IMR-90 (cell line): Measurements from ENCODE around the gene SHB. TPM values are rescaled to one million over a fixed set of nuclear protein-coding genes. Genes with fewer than 3 reads are reported as not detected.
A peak's percentile ranks its signal among the peaks of the same experiment; 100 is the strongest.

Experiments used
- ATAC-seq: fragments of 200-7000 bp; cut with Tn5 transposase; 2 replicates; pipeline ENCODE4 v1.9.1; 2020; ENCODE audit warnings: low read depth, mild to moderate bottlenecking, moderate library complexity
- BruUV-seq: library from RNA; stranded (reverse); fragments of 400-500 nt; replicated peaks from 2 replicates; lab custom pipeline; 2021; lab: Mats Ljungman, UMichigan
- CTCF ChIA-PET: fragments of 300-600 bp; formaldehyde crosslinking; extraction: SDS; loops from one replicate; lab custom pipeline; 2021; ENCODE audit warnings: antibody characterized with exemption; lab: Yijun Ruan, JAX
- POLR2A ChIA-PET: fragments of 300-600 bp; sonication (Branson Sonifier 250); formaldehyde crosslinking; loops from one replicate; lab custom pipeline; 2022; ENCODE audit warnings: antibody characterized with exemption; ENCODE audit not compliant: unreplicated experiment; lab: Charles Lee
- DNase-seq: peaks from one replicate; pipeline ENCODE4 v3.0.0; 2013
- H2AFZ ChIP-seq: replicated peaks from 2 replicates; pipeline ENCODE3; 2013; ENCODE audit warnings: low read length, mild to moderate bottlenecking; ENCODE audit not compliant: poor library complexity
- H2AK5ac ChIP-seq: 2 replicates; pipeline ENCODE4 v1.6.1; 2013; ENCODE audit warnings: low read depth, low read length, inconsistent platforms
- H2AK9ac ChIP-seq: replicated peaks from 2 replicates; pipeline ENCODE3; 2013; ENCODE audit warnings: mild to moderate bottlenecking, low read depth, low read length, moderate library complexity; ENCODE audit not compliant: poor library complexity
- H2BK120ac ChIP-seq: 2 replicates; pipeline ENCODE4 v1.6.1; 2013; ENCODE audit warnings: low read depth, low read length, inconsistent platforms
- H2BK15ac ChIP-seq: 3 replicates; pipeline ENCODE4 v1.6.1; 2013; ENCODE audit warnings: low read depth, low read length, inconsistent platforms
- H2BK20ac ChIP-seq: 2 replicates; pipeline ENCODE4 v1.6.1; 2013; ENCODE audit warnings: low read depth, mild to moderate bottlenecking, inconsistent platforms, low read length, moderate library complexity
- H2BK5ac ChIP-seq: 2 replicates; pipeline ENCODE4 v1.6.1; 2013; ENCODE audit warnings: mild to moderate bottlenecking, low read depth, low read length, inconsistent platforms; ENCODE audit not compliant: poor library complexity, severe bottlenecking
- H3K14ac ChIP-seq: replicated peaks from 2 replicates; pipeline ENCODE4 v1.6.1; 2013; ENCODE audit warnings: low read depth, low read length, inconsistent platforms
- H3K18ac ChIP-seq: 2 replicates; pipeline ENCODE4 v1.6.1; 2013; ENCODE audit warnings: low read depth, low read length, control low read depth
- H3K23ac ChIP-seq: 2 replicates; pipeline ENCODE4 v1.6.1; 2013; ENCODE audit warnings: low read depth, low read length, inconsistent platforms
- H3K27ac ChIP-seq: 2 replicates; pipeline ENCODE4 v1.5.1; 2013; ENCODE audit warnings: mild to moderate bottlenecking, control low read depth, low read length; ENCODE audit not compliant: insufficient read depth
- H3K27me3 ChIP-seq: 2 replicates; pipeline ENCODE4 v1.6.1; 2013; ENCODE audit warnings: low read length; ENCODE audit not compliant: control insufficient read depth, insufficient read depth
- H3K36me3 ChIP-seq: 2 replicates; pipeline ENCODE4 v1.6.1; 2013; ENCODE audit warnings: low read length, mixed read lengths; ENCODE audit not compliant: control insufficient read depth, insufficient read depth
- H3K4ac ChIP-seq: 2 replicates; pipeline ENCODE4 v1.6.1; 2013; ENCODE audit warnings: low read depth, low read length, inconsistent platforms
- H3K4me1 ChIP-seq: 2 replicates; pipeline ENCODE4 v1.6.1; 2013; ENCODE audit warnings: low read length, mixed read lengths; ENCODE audit not compliant: control insufficient read depth, insufficient read depth
- H3K4me2 ChIP-seq: 2 replicates; pipeline ENCODE4 v1.6.1; 2013; ENCODE audit warnings: low read depth, mild to moderate bottlenecking, control low read depth, low read length, moderate library complexity
- H3K4me3 ChIP-seq: 2 replicates; pipeline ENCODE4 v1.5.1; 2013; ENCODE audit warnings: low read depth, mild to moderate bottlenecking, control low read depth, low read length, moderate library complexity; ENCODE audit not compliant: insufficient read depth
- H3K56ac ChIP-seq: 2 replicates; pipeline ENCODE4 v1.6.1; 2013; ENCODE audit warnings: low read length, inconsistent platforms; ENCODE audit not compliant: insufficient read depth; ENCODE audit errors: extremely low read depth
- H3K79me1 ChIP-seq, 2 experiments: 2 replicates each; pipeline ENCODE4 v1.6.1; 2013; ENCODE audit warnings: low read length in 2 of 2, inconsistent platforms in 1 of 2, low read depth in 1 of 2
- H3K9ac ChIP-seq: 2 replicates; pipeline ENCODE4 v1.6.1; 2013; ENCODE audit warnings: low read depth, low read length, control low read depth
- H3K9me1 ChIP-seq: 2 replicates; pipeline ENCODE4 v1.6.1; 2013; ENCODE audit warnings: low read length, inconsistent platforms; ENCODE audit not compliant: insufficient read depth
- H3K9me3 ChIP-seq: 2 replicates; pipeline ENCODE4 v1.6.1; 2013; ENCODE audit warnings: low read length; ENCODE audit not compliant: control insufficient read depth, insufficient read depth
- H4K20me1 ChIP-seq: 2 replicates; pipeline ENCODE4 v1.6.1; 2013; ENCODE audit warnings: low read length, inconsistent platforms; ENCODE audit not compliant: insufficient read depth
- H4K5ac ChIP-seq: 2 replicates; pipeline ENCODE4 v1.6.1; 2013; ENCODE audit warnings: mild to moderate bottlenecking, low read depth, low read length, control low read depth
- H4K8ac ChIP-seq, 2 experiments: 2 replicates each; pipeline ENCODE4 v1.6.1; 2013; ENCODE audit warnings: low read depth in 2 of 2, low read length in 2 of 2, control low read depth in 1 of 2, inconsistent platforms in 1 of 2
- H4K91ac ChIP-seq: 2 replicates; pipeline ENCODE4 v1.6.1; 2013; ENCODE audit warnings: low read depth, low read length, inconsistent platforms; ENCODE audit not compliant: insufficient read depth
- BHLHE40 ChIP-seq: fragments of 150-350 bp; IDR thresholded peaks from 2 replicates; pipeline ENCODE4 v1.6.1; 2016; ENCODE audit warnings: mild to moderate bottlenecking, low read depth, low read length
- CHD1 ChIP-seq: IDR thresholded peaks from 2 replicates; pipeline ENCODE4 v1.6.1; 2012; ENCODE audit warnings: low read depth, low read length, improper control_type of control experiment
- CTCF ChIP-seq: conservative IDR thresholded peaks from 2 replicates; pipeline ENCODE4 v1.5.1; 2012; ENCODE audit warnings: mild to moderate bottlenecking, low read depth, low read length, improper control_type of control experiment
- MAZ ChIP-seq: IDR thresholded peaks from 2 replicates; pipeline ENCODE4 v1.6.1; 2012; ENCODE audit warnings: low read depth, mild to moderate bottlenecking, low read length, improper control_type of control experiment, moderate library complexity, borderline replicate concordance
- MXI1 ChIP-seq: IDR thresholded peaks from 2 replicates; pipeline ENCODE4 v1.6.1; 2012; ENCODE audit warnings: low read depth, mild to moderate bottlenecking, low read length, moderate library complexity, borderline replicate concordance
- WGBS, 2 experiments: methylation state at CpG; one replicate each; pipeline versions ENCODE4 v1.1.5 to v1.1.7; 2013; ENCODE audit warnings: missing lambda C conversion rate in 2 of 2; ENCODE audit not compliant: insufficient read length in 1 of 2; ENCODE audit errors: extremely low coverage in 2 of 2; 5-methylcytosine and 5-hydroxymethylcytosine counted together
- dilution Hi-C: fragments of 300-500 bp; cut with HindIII; formaldehyde crosslinking; loops from one replicate; pipeline ENCODE4 v1.14.3; 2018; ENCODE audit warnings: low sequenced_read_pairs; ENCODE audit not compliant: unreplicated experiment
- in situ Hi-C: fragments of 300-500 bp; cut with MboI; formaldehyde crosslinking; loops from 3 replicates; pipeline ENCODE4 v1.14.3; 2019; ENCODE audit warnings: low sequenced_read_pairs, inconsistent platforms, mixed read lengths
- intact Hi-C: fragments of 100-400 bp; cut with micrococcal nuclease; formaldehyde crosslinking; loops from 2 replicates; pipeline ENCODE4 v1.10.0; 2022
- polyA plus RNA-seq, 3 experiments: library from polyadenylated mRNA; depleted of rRNA; stranded (reverse); fragments of >200 nt; gene quantifications; 2 replicates each; pipeline ENCODE4 v1.2.3, GENCODE V29; 2012; ENCODE audit warnings: low replicate concordance in 1 of 3
- total RNA-seq: library from RNA; depleted of rRNA; stranded (reverse); fragments of >200 nt; gene quantifications from 2 replicates; pipeline ENCODE4 v1.2.3, GENCODE V29; 2012

The SHB gene
- total and polyA plus RNA-seq, 2 of the 4 experiments (the other 2 are of a cell fraction) = 6.1 to 20.4 TPM

GRCh38 chr9:37974506-37975173 is 94.4 kb downstream of the SHB start:
- Histone ChIP-seq H2BK5ac (no peak overlapping the region), H4K20me1 (peaks cover 31% of the 10 kb centered on the region; the same call in 1 of the 2 replicates), H4K5ac (no peak overlapping the region), H2BK120ac (no peak overlapping the region), H3K23ac (peak overlapping the region; percentile 46; the same call in 1 of the 2 replicates), H3K9ac (no peak overlapping the region), H3K4me2 (no peak overlapping the region), H3K4ac (peak overlapping the region; percentile 12; the same call in 1 of the 2 replicates), H2BK15ac (no peak overlapping the region; the same call in 2 of the 3 replicates), H3K79me1 (peaks cover 56 to 85% of the 10 kb centered on the region in 2 experiments; a peak in 3 of 4 replicates), H2AK5ac (peak overlapping the region; percentile 61), H3K56ac (no peak overlapping the region), H3K4me3 (no peak overlapping the region), H4K8ac (no peak overlapping the region), H2AFZ (no peak overlapping the region), H3K4me1 (peaks cover 28% of the 10 kb centered on the region), H3K9me3 (no peaks in the 10 kb centered on the region), H4K91ac (no peak overlapping the region), H2AK9ac (peak overlapping the region; percentile 22), H3K27ac (peak overlapping the region; percentile 5; the same call in 1 of the 2 replicates), H3K36me3 (peaks cover 28% of the 10 kb centered on the region), H2BK20ac (no peak overlapping the region), H3K9me1 (peaks cover 43% of the 10 kb centered on the region), H3K14ac (no peak overlapping the region), H3K18ac (no peak overlapping the region), H3K27me3 (no peaks in the 10 kb centered on the region)
- dilution Hi-C loops (no loop called here), in situ Hi-C loops (no loop called here), intact Hi-C loops (loop anchor here (5.0 kb wide), 2 partner anchors 48 to 168 kb away; no protein-coding TSS in a partner anchor)
- no TSS peak for BruUV-seq
- TF ChIP-seq MXI1 (no peak), CTCF (no peak), CHD1 (no peak), MAZ (no peak), BHLHE40 (no peak)
- no peak for ATAC-seq
- ChIA-PET POLR2A (no interaction called here), CTCF (no interaction called here)
- DNase-seq = no peak
- WGBS, 2 experiments = 90% methylated on average over 9 of the region's 18 CpGs; no CpG with 5 or more reads in 1 of the 2 experiments
